HEK293 (cell line): ENCODE results near the gene HLF.

Experiments
- CTCF ChIA-PET: fragments of 350-600 bp; formaldehyde crosslinking; extraction: SDS; loops from one replicate; lab custom pipeline; 2021; ENCODE audit warnings: antibody characterized with exemption; lab: Yijun Ruan, JAX
- POLR2A ChIA-PET: fragments of 300-600 bp; formaldehyde crosslinking; extraction: SDS; loops from one replicate; lab custom pipeline; 2020; ENCODE audit warnings: antibody characterized with exemption, inconsistent platforms; lab: Yijun Ruan, JAX
- H3K27ac ChIP-seq: fragments of 200-500 bp; sonication (Bioruptor generic); 2 replicates; pipeline ENCODE4 v1.5.1; 2014; ENCODE audit warnings: low read depth, low read length, control low read depth, inconsistent platforms; ENCODE audit errors: extremely low read depth
- H3K36me3 ChIP-seq, 2 experiments: fragments of 200-500 bp in 1 of 2; sonication (Bioruptor generic) in 1 of 2; 1 replicate in 1 of 2; 2 replicates in 1 of 2; pipeline ENCODE4 v1.5.1; 2014 to 2017; ENCODE audit warnings: inconsistent platforms in 2 of 2, low read length in 2 of 2; ENCODE audit not compliant: control insufficient read depth in 2 of 2, insufficient read depth in 1 of 2
- H3K4me1 ChIP-seq: fragments of 200-500 bp; sonication (Bioruptor generic); 2 replicates; pipeline ENCODE4 v1.5.1; 2014; ENCODE audit warnings: mild to moderate bottlenecking, low read length, inconsistent platforms; ENCODE audit not compliant: control insufficient read depth, insufficient read depth
- H3K4me3 ChIP-seq: 2 replicates; pipeline ENCODE4 v1.5.1; 2011; ENCODE audit warnings: low read depth, mild to moderate bottlenecking, control low read depth, low read length, moderate library complexity
- H3K9me3 ChIP-seq: fragments of 200-500 bp; sonication (Bioruptor generic); 2 replicates; pipeline ENCODE4 v1.5.1; 2014; ENCODE audit warnings: low read depth, low read length, inconsistent platforms; ENCODE audit not compliant: control insufficient read depth, insufficient read depth
- BCL6B ChIP-seq: fragments of 450-650 bp; formaldehyde crosslinking; IDR thresholded peaks from 2 replicates; pipeline ENCODE4 v1.5.1; 2017; ENCODE audit warnings: missing biosample characterization, missing genetic modification characterization
- ZBTB1 ChIP-seq: fragments of 450-650 bp; formaldehyde crosslinking; IDR thresholded peaks from 2 replicates; pipeline ENCODE4 v1.5.1; 2016; ENCODE audit warnings: missing biosample characterization, missing genetic modification characterization
- ZEB2 ChIP-seq: fragments of 450-650 bp; formaldehyde crosslinking; IDR thresholded peaks from 2 replicates; pipeline ENCODE4 v1.5.1; 2016; ENCODE audit warnings: missing biosample characterization, missing genetic modification characterization
- ZNF132 ChIP-seq: fragments of 450-650 bp; formaldehyde crosslinking; IDR thresholded peaks from 2 replicates; pipeline ENCODE4 v1.5.1; 2017; ENCODE audit warnings: missing biosample characterization, missing genetic modification characterization, borderline replicate concordance
- ZNF223 ChIP-seq: fragments of 450-650 bp; formaldehyde crosslinking; IDR thresholded peaks from 2 replicates; pipeline ENCODE4 v1.5.1; 2016; ENCODE audit warnings: missing biosample characterization, missing genetic modification characterization
- ZNF239 ChIP-seq: fragments of 450-650 bp; formaldehyde crosslinking; IDR thresholded peaks from 2 replicates; pipeline ENCODE4 v1.5.1; 2016; ENCODE audit warnings: missing biosample characterization, missing genetic modification characterization
- ZNF24 ChIP-seq: fragments of 450-650 bp; formaldehyde crosslinking; IDR thresholded peaks from 2 replicates; pipeline ENCODE4 v1.5.1; 2016; ENCODE audit warnings: missing biosample characterization, missing genetic modification characterization
- ZNF274 ChIP-seq, 2 experiments: fragments of 200-500 bp in 1 of 2; fragments of 450-650 bp in 1 of 2; sonication (Bioruptor generic) in 1 of 2; formaldehyde crosslinking in 1 of 2; IDR thresholded peaks; 2 replicates each; pipeline versions ENCODE4 v1.5.1 to v1.6.1; 2014 to 2016; ENCODE audit warnings: borderline replicate concordance in 1 of 2, inconsistent platforms in 1 of 2, low read length in 1 of 2, missing biosample characterization in 1 of 2, missing genetic modification characterization in 1 of 2
- ZNF324 ChIP-seq: fragments of 450-650 bp; formaldehyde crosslinking; IDR thresholded peaks from 2 replicates; pipeline ENCODE4 v1.5.1; 2016; ENCODE audit warnings: missing biosample characterization, missing genetic modification characterization
- ZNF335 ChIP-seq: fragments of 450-650 bp; formaldehyde crosslinking; conservative IDR thresholded peaks from 2 replicates; pipeline ENCODE4 v1.5.1; 2016; ENCODE audit warnings: missing biosample characterization, missing genetic modification characterization
- ZNF341 ChIP-seq: fragments of 450-650 bp; formaldehyde crosslinking; IDR thresholded peaks from 2 replicates; pipeline ENCODE4; 2016; ENCODE audit warnings: low read depth, missing biosample characterization, missing genetic modification characterization
- ZNF449 ChIP-seq: fragments of 450-650 bp; formaldehyde crosslinking; IDR thresholded peaks from 2 replicates; pipeline ENCODE4 v1.5.1; 2017; ENCODE audit warnings: missing biosample characterization, mild to moderate bottlenecking, missing genetic modification characterization, moderate library complexity
- ZNF501 ChIP-seq: fragments of 450-650 bp; formaldehyde crosslinking; IDR thresholded peaks from 2 replicates; pipeline ENCODE4 v1.5.1; 2016; ENCODE audit warnings: missing biosample characterization, missing genetic modification characterization
- ZNF571 ChIP-seq: fragments of 450-650 bp; formaldehyde crosslinking; IDR thresholded peaks from 2 replicates; pipeline ENCODE4 v1.5.0; 2017; ENCODE audit warnings: missing biosample characterization, missing genetic modification characterization
- ZNF596 ChIP-seq: fragments of 450-650 bp; IDR thresholded peaks from 2 replicates; pipeline ENCODE4 v1.5.0; 2018; ENCODE audit warnings: missing biosample characterization, mild to moderate bottlenecking, missing genetic modification characterization, moderate library complexity
- ZNF610 ChIP-seq: fragments of 450-650 bp; formaldehyde crosslinking; IDR thresholded peaks from 2 replicates; pipeline ENCODE4 v1.5.1; 2016; ENCODE audit warnings: missing biosample characterization, missing genetic modification characterization, borderline replicate concordance
- ZNF692 ChIP-seq: fragments of 450-650 bp; formaldehyde crosslinking; IDR thresholded peaks from 2 replicates; pipeline ENCODE4 v1.5.1; 2016; ENCODE audit warnings: missing biosample characterization, missing genetic modification characterization
- ZNF768 ChIP-seq: fragments of 450-650 bp; formaldehyde crosslinking; IDR thresholded peaks from 2 replicates; pipeline ENCODE4 v1.5.1; 2018; ENCODE audit warnings: missing biosample characterization, mild to moderate bottlenecking, missing genetic modification characterization
- ZNF792 ChIP-seq: fragments of 450-650 bp; formaldehyde crosslinking; IDR thresholded peaks from 2 replicates; pipeline ENCODE4 v1.5.1; 2016; ENCODE audit warnings: missing biosample characterization, missing genetic modification characterization
- ZXDB ChIP-seq: fragments of 450-650 bp; formaldehyde crosslinking; IDR thresholded peaks from 2 replicates; pipeline ENCODE4 v1.5.1; 2016; ENCODE audit warnings: missing biosample characterization, missing genetic modification characterization
- TF ChIP-seq, protein P1 (sequence below): fragments of 450-650 bp; IDR thresholded peaks from 2 replicates; pipeline ENCODE4 v1.5.1; 2018; ENCODE audit warnings: missing biosample characterization, mild to moderate bottlenecking, missing genetic modification characterization
- TF ChIP-seq, protein P2 (sequence below): fragments of 450-650 bp; formaldehyde crosslinking; IDR thresholded peaks from 2 replicates; pipeline ENCODE4 v1.5.1; 2017; ENCODE audit warnings: missing biosample characterization, missing genetic modification characterization

The HLF gene

GRCh38 chr17:55225237-55225636 lies 39.5 kb upstream of the HLF start (continued):
- TF ChIP-seq, protein P1, sequence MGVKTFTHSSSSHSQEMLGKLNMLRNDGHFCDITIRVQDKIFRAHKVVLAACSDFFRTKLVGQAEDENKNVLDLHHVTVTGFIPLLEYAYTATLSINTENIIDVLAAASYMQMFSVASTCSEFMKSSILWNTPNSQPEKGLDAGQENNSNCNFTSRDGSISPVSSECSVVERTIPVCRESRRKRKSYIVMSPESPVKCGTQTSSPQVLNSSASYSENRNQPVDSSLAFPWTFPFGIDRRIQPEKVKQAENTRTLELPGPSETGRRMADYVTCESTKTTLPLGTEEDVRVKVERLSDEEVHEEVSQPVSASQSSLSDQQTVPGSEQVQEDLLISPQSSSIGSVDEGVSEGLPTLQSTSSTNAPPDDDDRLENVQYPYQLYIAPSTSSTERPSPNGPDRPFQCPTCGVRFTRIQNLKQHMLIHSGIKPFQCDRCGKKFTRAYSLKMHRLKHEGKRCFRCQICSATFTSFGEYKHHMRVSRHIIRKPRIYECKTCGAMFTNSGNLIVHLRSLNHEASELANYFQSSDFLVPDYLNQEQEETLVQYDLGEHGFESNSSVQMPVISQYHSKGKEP (tag by site-specific recombination) = no peak

DNA sequence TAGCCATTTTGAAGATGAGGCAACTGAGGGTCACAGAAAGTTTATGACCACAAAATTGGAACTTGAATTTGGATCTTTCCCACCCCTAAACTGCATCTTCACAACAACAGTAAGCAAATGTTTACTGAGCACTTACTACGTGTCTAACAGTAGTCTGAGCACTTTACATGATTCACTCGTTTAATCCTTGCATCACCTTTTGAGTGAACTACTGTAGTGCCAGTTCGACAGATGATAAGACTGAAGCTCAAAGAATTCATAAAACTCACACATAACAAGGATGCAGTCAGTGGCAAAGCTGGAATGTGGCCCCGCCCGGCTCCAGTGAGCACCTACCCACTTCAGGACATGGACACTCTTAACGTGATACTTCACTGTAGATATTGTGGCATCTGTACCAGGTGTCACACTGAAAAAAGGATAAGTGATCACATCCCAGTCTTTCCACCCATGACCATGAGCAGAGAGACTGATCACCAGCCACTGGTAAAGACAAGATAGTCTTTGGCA lies 36.0 kb upstream of the HLF start:
- no peak for TF ChIP-seq ZNF596 (tag by site-specific recombination)
- TF ChIP-seq BCL6B = no peak
- TF ChIP-seq ZNF610 (tag by site-specific recombination) = no peak
- TF ChIP-seq ZNF341 = no peak
- TF ChIP-seq ZNF274 (IDR thresholded peaks at IDR 0.05; ENCODE audit: low read length) = no peak
- TF ChIP-seq ZNF274 (tag by site-specific recombination; IDR thresholded peaks at IDR 0.05; ENCODE audit: borderline replicate concordance) = no peak
- no peak for TF ChIP-seq ZNF132 (tag by site-specific recombination)
- no peak for TF ChIP-seq ZXDB
- TF ChIP-seq ZNF692 (tag by site-specific recombination) = no peak
- TF ChIP-seq ZNF324 (tag by site-specific recombination) = no peak
- TF ChIP-seq, protein P2, sequence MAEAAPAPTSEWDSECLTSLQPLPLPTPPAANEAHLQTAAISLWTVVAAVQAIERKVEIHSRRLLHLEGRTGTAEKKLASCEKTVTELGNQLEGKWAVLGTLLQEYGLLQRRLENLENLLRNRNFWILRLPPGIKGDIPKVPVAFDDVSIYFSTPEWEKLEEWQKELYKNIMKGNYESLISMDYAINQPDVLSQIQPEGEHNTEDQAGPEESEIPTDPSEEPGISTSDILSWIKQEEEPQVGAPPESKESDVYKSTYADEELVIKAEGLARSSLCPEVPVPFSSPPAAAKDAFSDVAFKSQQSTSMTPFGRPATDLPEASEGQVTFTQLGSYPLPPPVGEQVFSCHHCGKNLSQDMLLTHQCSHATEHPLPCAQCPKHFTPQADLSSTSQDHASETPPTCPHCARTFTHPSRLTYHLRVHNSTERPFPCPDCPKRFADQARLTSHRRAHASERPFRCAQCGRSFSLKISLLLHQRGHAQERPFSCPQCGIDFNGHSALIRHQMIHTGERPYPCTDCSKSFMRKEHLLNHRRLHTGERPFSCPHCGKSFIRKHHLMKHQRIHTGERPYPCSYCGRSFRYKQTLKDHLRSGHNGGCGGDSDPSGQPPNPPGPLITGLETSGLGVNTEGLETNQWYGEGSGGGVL (tag by site-specific recombination) = no peak
- no peak for TF ChIP-seq ZNF571 (tag by site-specific recombination)
- no peak for TF ChIP-seq ZEB2 (tag by site-specific recombination)
- TF ChIP-seq ZNF501 = no peak
- H3K4me3 ChIP-seq = no peak overlapping the region
- H3K4me1 ChIP-seq = no peaks in the 10 kb centered on the region
- no peaks in the 10 kb centered on the region for H3K36me3 ChIP-seq
- ChIA-PET CTCF (no interaction called here), POLR2A (no interaction called here)
- H3K27ac ChIP-seq = no peak overlapping the region
- H3K9me3 ChIP-seq = no peaks in the 10 kb centered on the region

DNA sequence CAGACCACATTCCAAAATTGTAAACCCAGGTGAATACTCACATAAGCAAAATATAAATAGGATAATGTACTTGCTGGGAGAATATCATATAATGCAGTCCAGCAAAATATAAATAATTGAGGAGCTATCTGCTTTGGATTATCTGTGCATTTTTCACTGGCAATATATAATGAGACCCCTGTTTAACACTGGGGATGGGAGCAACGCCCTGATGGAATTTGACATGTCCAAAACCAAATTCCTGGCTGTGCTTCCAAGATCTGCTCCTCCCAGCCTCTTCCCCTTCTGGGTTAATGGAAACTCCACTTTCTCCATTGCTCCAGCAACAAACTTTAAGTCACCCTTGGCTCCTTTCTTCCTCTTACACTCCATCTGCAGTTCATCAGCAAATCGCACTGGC lies 35.5 kb upstream of the HLF start:
- TF ChIP-seq ZBTB1 (tag by site-specific recombination) (no peak), ZNF223 (tag by site-specific recombination) (no peak), ZNF792 (no peak), ZNF24 (tag by site-specific recombination) (no peak), ZNF768 (tag by site-specific recombination) (no peak), ZNF335 (no peak), ZNF239 (tag by site-specific recombination) (no peak), ZNF449 (tag by site-specific recombination) (no peak)
- Histone ChIP-seq H3K9me3 (no peaks in the 10 kb centered on the region), H3K36me3 (no peaks in the 10 kb centered on the region), H3K4me3 (no peak overlapping the region), H3K4me1 (no peaks in the 10 kb centered on the region), H3K27ac (no peak overlapping the region)
- ChIA-PET CTCF (no interaction called here), POLR2A (no interaction called here)
